Activated CD8-positive, alpha-beta memory T cell treated with anti-CD3 and anti-CD28 coated beads for 24 hours (primary cell): ENCODE results near the gene RAD51D.
"Not testable (repeated sequence)": the region's sequence is repeated elsewhere in the genome, so short reads cannot be mapped to it uniquely, and the experiment has no call there.

Source experiments
- DNase-seq: peaks from one replicate; pipeline ENCODE4 v3.0.0-alpha.2; 2020

RAD51D gene

GRCh38 chr17:35141681-35142466, 22.2 kb upstream of the RAD51D start, which contains the start of gene NLE1:
NLE1 (minus strand) TSS chr17:35142303; CDS start chr17:35142275, 28 bp downstream.
- peak; percentile 97 for DNase-seq

GRCh38 chr17:35138218-35138617, 18.6 kb upstream of the RAD51D start:
- DNase-seq = no peak

- DNase-seq = no peak
Measured at GRCh38 chr17:35135322-35135721, 15.7 kb upstream of the RAD51D start.

DNA sequence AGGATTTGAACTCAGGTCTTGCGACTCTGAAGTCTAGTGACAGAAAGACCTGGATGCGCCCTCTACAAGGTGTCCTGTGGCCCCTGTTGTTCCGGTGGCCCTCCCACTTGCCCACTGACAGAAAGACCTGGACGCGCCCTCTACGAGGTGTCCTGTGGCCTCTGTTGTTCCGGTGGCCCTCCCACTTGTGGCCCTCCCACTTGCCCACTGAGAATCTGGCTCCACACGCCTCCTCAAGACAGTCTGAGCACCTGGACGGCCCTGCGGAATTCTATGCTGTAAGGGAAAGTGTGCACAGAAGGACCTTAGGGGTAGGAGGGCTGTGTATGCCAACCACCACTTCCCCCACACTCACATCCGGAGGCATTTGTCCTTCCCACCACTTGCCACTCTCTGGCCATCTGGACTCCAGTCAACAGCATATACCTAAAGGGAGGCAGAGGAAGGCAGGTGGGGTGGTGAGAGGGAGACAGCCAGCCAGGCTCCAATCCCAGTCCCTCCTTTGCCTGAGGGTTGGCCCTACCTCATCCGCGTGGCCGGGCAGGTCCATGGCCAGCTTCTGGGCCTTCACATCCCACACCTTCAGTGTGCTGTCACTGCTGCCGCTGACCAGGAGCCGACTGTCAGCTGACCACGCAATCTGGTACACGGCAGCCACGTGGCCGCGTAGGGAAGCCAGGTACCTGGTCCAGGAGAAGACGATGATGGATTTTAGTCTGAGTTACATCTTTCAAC, 13.3 kb upstream of the RAD51D start:
- DNase-seq = no peak

- no peak for DNase-seq
Measured at GRCh38 chr17:35132099-35132498, 12.4 kb upstream of the RAD51D start.

- DNase-seq = no peak
Measured at GRCh38 chr17:35130392-35130791, 10.7 kb upstream of the RAD51D start.

- DNase-seq = no peak
Measured at GRCh38 chr17:35129973-35130351, 10.3 kb upstream of the RAD51D start.

- no peak for DNase-seq
Measured at GRCh38 chr17:35129154-35129972, 9.7 kb upstream of the RAD51D start.

DNA sequence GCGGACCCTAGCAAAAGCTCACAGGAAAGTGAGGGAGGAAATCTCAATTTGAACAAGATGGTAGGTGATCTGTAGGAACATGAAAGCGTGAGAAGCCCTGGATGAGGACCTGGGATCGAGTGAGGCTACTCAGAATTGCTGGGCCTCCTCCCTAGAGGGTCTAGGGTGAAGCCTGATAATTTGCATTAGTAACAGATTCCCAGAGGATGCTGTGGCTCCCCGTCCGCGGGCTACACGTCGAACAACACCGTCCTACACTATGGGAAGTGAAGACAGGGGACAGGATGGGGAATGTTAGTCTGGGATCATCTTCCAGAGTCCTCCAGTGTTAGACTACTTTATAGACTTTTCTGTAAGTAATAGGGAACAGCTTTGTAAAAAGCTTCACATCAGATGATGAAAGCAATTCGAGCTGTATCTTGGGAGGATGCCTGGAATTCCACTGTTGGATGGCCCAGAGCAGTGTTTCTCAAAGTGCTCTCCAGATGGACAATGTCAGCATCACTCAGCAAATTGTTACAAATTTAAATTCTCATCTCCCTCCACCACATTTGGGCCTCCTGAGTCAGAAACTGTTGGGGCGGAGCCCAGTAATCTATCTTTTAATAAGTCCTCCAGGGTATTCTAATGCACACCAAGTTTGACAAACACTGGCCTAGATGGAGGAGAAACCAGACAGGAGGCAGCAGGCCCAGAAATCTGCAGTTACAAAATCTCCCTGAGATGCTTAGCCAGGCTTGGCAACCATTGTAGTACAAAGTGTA, 8.3 kb upstream of the RAD51D start:
- no peak for DNase-seq

GRCh38 chr17:35121315-35121714, 1.7 kb upstream of the RAD51D start, which contains the start of gene FNDC8:
FNDC8 (plus strand) TSS chr17:35121615; CDS start chr17:35121694, 79 bp downstream.
- DNase-seq = no peak

GRCh38 chr17:35117984-35118383, 1.7 kb downstream of the RAD51D start:
- no peak for DNase-seq

DNA sequence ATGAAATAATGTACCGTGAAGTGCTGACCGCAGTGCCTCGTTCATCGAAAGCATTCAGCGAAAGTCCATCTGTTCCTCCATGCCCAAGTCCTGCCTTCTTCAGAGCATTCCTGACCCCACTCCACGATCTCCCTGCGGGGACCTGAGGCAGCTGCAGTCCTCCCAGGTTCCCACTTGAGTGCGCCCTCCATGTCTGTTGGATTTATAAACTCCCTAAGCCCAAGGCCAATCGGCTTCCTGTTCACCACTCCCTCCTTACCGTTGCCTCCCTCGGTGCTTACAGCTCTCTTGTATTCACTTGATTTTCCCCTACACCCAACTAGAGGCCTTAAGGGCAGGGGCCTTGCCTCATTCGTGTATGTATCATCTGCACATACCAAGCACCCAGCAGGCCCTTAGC, 2.8 kb downstream of the RAD51D start:
- no peak for DNase-seq

GRCh38 chr17:35110791-35111190, 8.9 kb downstream of the RAD51D start:
- not testable (repeated sequence) for DNase-seq

DNA sequence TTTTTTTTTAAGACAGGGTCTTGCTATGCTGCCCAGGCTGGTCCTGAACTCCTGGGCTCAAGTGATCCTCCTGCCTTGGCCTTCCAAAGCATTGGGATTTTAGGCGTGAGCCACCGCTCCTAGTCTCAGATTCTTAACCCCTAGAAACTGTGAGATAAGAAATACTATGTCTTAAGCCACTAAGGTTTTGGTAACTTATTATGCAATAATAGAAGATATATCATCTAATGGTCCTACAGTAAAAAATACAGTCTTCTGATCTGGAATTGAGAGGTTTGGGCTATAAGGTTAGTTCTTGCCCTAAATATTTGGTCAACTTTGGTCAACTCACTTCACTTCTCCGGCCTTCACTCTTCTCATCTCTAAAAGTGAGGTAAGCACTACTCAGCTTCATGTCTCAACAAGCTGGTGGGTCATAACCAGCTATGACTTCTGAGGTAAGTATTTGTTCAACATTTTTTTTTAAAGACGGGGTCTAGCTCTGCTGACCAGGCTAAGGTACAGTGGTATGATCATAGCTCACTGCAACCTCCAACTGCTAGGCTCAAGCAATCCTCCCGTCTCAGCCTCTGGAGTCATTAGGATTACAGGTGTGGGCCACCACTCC, 14.7 kb downstream of the RAD51D start:
- DNase-seq = no peak

GRCh38 chr17:35103271-35103670, 16.4 kb downstream of the RAD51D start:
- DNase-seq = no peak

- no peak for DNase-seq
Measured at GRCh38 chr17:35101725-35102124, 17.9 kb downstream of the RAD51D start.

DNA sequence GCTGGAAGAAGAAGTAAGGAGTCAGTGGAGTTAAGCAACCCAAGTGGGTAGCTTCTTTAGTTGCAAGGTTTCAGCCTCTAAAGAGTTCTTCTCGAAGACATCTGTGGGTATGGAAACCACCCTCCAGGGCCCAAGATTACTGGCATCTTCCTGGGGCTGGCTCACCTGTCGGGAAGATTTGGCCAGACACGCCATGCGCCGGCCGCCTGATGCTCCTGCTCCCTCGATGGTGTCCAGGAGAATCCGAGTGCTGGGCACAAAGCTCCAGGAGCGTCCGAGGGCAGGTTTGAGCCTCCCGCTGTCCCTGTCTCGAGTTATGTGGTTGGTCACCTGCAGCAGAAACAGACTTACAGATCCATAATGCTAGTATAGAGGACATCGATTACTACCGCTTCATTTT, 18.6 kb downstream of the RAD51D start:
- no peak for DNase-seq

DNA sequence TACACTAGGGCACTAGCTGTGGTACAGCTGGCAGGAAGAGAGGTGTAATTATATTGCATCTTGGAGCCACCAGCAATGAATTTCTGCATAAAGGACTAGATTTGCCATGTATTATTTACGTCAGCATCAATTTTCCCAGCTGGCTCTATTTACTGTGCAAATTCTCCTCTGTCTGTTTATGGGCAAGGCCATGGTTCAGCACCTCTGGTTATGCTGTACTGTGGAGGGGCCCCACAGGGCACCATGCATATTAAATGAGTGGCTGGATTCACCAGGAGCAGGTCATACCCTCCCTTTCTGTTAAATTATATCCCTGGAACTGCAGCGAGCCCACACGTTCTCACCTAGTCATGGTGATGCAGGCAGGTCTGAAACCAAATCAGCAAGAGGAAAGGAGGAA, 19.8 kb downstream of the RAD51D start:
- no peak for DNase-seq

- no peak for DNase-seq
Measured at GRCh38 chr17:35097776-35098175, 21.9 kb downstream of the RAD51D start.

- no peak for DNase-seq
Measured at GRCh38 chr17:35095741-35096140, 23.9 kb downstream of the RAD51D start.

- DNase-seq = no peak
Measured at GRCh38 chr17:35094902-35095301, 24.8 kb downstream of the RAD51D start.

GRCh38 chr17:35090707-35091106, 29.0 kb downstream of the RAD51D start:
- DNase-seq = not testable (repeated sequence)
